ENCODE measurements around the gene GGCT. TPM values are rescaled to one million over a fixed set of nuclear protein-coding genes. Genes with fewer than 3 reads are reported as not detected.

The GGCT gene
- total RNA-seq, 4 donors from 2014 or later, result 33.6 to 210 (median 130) TPM

DNA sequence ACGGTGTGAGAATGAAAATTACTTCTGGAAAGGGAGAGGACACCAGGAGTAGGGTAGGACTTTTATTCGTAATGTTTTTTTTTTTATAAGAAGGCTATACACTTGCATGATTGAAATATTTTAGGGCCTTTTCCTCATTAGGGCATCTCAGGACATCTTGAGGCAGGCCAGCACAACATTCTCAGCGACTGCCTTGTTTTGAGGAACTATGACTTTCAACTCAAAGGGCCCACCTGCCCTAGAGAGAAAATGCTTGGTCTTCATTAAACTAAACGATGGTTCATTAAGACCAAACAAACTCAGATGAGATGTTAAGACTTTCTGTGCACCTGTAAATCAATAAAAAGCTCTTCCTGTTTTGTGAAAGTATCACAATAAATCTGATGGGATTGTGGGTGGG is 37.4 kb downstream of the GGCT start:
- DNase-seq (ENCODE audit: low spot score) (no peak), ATAC-seq (ENCODE audit: low FRiP score) (no peak)
- TF ChIP-seq, protein P1, sequence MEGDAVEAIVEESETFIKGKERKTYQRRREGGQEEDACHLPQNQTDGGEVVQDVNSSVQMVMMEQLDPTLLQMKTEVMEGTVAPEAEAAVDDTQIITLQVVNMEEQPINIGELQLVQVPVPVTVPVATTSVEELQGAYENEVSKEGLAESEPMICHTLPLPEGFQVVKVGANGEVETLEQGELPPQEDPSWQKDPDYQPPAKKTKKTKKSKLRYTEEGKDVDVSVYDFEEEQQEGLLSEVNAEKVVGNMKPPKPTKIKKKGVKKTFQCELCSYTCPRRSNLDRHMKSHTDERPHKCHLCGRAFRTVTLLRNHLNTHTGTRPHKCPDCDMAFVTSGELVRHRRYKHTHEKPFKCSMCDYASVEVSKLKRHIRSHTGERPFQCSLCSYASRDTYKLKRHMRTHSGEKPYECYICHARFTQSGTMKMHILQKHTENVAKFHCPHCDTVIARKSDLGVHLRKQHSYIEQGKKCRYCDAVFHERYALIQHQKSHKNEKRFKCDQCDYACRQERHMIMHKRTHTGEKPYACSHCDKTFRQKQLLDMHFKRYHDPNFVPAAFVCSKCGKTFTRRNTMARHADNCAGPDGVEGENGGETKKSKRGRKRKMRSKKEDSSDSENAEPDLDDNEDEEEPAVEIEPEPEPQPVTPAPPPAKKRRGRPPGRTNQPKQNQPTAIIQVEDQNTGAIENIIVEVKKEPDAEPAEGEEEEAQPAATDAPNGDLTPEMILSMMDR (IDR thresholded peaks at IDR 0.05), result no peak

DNA sequence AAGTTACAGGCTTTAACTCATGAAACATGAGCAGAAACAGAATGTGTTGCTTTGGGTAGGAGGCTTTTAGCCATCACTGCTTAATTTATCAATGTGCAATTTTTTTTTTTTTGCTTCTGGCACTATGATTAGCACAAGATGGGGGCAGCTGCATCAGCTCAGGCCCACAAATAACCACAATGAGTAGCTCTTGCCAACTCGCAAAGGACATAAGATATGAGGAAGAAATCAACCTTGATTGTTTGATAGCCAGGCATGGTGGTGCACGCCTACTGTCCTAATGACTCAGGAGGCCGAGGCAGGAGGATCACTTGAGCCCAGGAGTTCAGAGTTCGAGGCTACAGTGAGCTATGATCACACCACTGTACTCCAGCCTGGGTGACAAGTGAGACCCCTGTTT is 38.4 kb downstream of the GGCT start:
- DNase-seq (ENCODE audit: low spot score), result no peak
- no peak for ATAC-seq (ENCODE audit: low FRiP score)
- TF ChIP-seq, protein P1 (IDR thresholded peaks at IDR 0.05), result no peak

- TF ChIP-seq, protein P1 (IDR thresholded peaks at IDR 0.05), result no peak
- no peak for DNase-seq (ENCODE audit: low spot score)
- ATAC-seq (ENCODE audit: low FRiP score), result no peak
Observed at GRCh38 chr7:30465811-30466180, 38.8 kb downstream of the GGCT start.

DNA sequence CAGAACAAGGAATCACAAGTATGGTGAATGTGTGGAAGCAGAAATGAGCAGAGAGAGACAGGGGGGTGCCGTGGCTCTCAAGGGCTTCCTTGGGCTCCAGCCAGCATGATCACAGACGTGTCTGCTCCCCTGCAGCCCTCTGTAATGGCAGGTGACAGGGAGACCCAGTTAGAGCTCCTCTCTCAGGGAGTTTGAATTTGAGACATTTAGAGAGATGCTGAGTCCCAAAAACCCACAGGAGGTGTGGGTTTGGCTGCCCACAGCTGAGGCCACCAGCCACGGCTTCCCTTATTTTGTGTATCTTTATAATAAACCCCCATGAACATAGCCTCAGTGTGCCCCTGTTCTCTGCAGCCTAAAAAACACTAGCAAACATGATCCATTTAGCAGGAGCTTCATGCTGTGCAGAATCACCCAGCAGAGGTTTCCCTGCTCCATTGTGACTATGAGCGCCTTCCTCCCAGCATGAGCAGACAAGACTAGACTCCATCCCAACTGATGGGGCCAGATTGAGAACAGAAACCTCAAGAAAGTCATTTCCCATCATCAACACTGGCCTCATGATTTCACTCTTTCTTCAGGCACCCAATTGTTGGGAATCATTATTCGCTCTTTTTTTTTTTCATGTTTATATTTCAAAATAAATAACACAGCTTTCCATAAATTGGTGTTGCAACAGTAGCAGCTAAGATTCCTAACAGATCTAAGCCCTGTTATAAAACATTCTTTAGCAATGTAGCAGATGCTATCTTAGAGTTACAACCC is 39.4 kb downstream of the GGCT start:
- TF ChIP-seq, protein P1 (IDR thresholded peaks at IDR 0.05), result no peak
- ATAC-seq (ENCODE audit: low FRiP score) (no peak), DNase-seq (ENCODE audit: low spot score) (no peak)

- DNase-seq (ENCODE audit: low spot score), result no peak
Observed at GRCh38 chr7:30464231-30464671, 40.4 kb downstream of the GGCT start.

GRCh38 chr7:30463405-30464145 is 41.1 kb downstream of the GGCT start:
- ATAC-seq (ENCODE audit: low FRiP score), result no peak

More at GRCh38 chr7:30464231-30464671, 40.4 kb downstream of the GGCT start:
- TF ChIP-seq, protein P1 (IDR thresholded peaks at IDR 0.05), result no peak
- no peak for ATAC-seq (ENCODE audit: low FRiP score)

More at GRCh38 chr7:30463405-30464145, 41.1 kb downstream of the GGCT start:
- TF ChIP-seq, protein P1 (IDR thresholded peaks at IDR 0.05), result no peak
- DNase-seq (ENCODE audit: low spot score), result no peak
